A549 (cell line): Measurements from ENCODE around the gene GLT6D1. TPM values are rescaled to one million over a fixed set of nuclear protein-coding genes. Genes with fewer than 3 reads are reported as not detected.

Source experiments
- ATAC-seq, 2 experiments: fragments of 200-7000 bp in 1 of 2; fragments of >200 bp in 1 of 2; cut with Nextera tagmentation in 1 of 2; cut with Tn5 transposase in 1 of 2; 3 replicates each; pipeline versions ENCODE4 v1.8.0 to v1.9.1; 2018 to 2020; ENCODE audit warnings: mild to moderate bottlenecking in 1 of 2, moderate library complexity in 1 of 2
- CTCF ChIA-PET: fragments of 300-600 bp; sonication (Branson Sonifier 250); formaldehyde crosslinking; extraction: SDS; loops from one replicate; lab custom pipeline; 2021; ENCODE audit warnings: antibody characterized with exemption, inconsistent platforms; lab: Yijun Ruan, JAX
- POLR2A ChIA-PET: fragments of 350-600 bp; formaldehyde crosslinking; extraction: SDS; loops from one replicate; lab custom pipeline; 2021; ENCODE audit warnings: antibody characterized with exemption, inconsistent platforms; lab: Yijun Ruan, JAX
- DNase-seq, 2 experiments: peaks; one replicate each; pipeline versions ENCODE4 v3.0.0 to v3.0.0-alpha.2; 2011 to 2016; ENCODE audit warnings: low read depth in 1 of 2, low spot score in 1 of 2
- FAIRE-seq: peaks from 2 replicates; lab custom pipeline; 2011; peaks lifted over from hg19 to GRCh38; lab: Jason Lieb, UNC
- H3K27ac ChIP-seq, 2 experiments: fragments of >200 bp; sonication (Bioruptor Twin); formaldehyde crosslinking; 3 replicates each; pipeline ENCODE4 v1.5.1; 2016 to 2017
- H3K4me1 ChIP-seq: fragments of >200 bp; sonication (Bioruptor Twin); formaldehyde crosslinking; 3 replicates; pipeline ENCODE4 v1.6.1; 2016
- H3K4me2 ChIP-seq: fragments of >200 bp; sonication (Bioruptor Twin); formaldehyde crosslinking; 3 replicates; pipeline ENCODE4 v1.6.1; 2016
- H3K4me3 ChIP-seq: fragments of >200 bp; sonication (Bioruptor Twin); formaldehyde crosslinking; 3 replicates; pipeline ENCODE4 v1.5.1; 2016
- H3K9me3 ChIP-seq: fragments of >200 bp; sonication (Bioruptor Twin); formaldehyde crosslinking; 3 replicates; pipeline ENCODE4 v1.6.1; 2016
- BHLHE40 ChIP-seq: IDR thresholded peaks from 2 replicates; pipeline ENCODE4 v1.6.1; 2012; ENCODE audit warnings: low read depth, low read length, inconsistent platforms
- CBX2 ChIP-seq: fragments of 200-600 bp; sonication (generic); IDR thresholded peaks from 2 replicates; pipeline ENCODE4 v1.6.1; 2016; ENCODE audit warnings: low read depth, mild to moderate bottlenecking, borderline replicate concordance
- CEBPB ChIP-seq, 2 experiments: fragments of >200 bp in 1 of 2; sonication (Bioruptor Twin) in 1 of 2; formaldehyde crosslinking in 1 of 2; IDR thresholded peaks; 2 replicates each; pipeline ENCODE4 v1.6.1; 2012 to 2016
- E2F6 ChIP-seq: IDR thresholded peaks from 2 replicates; pipeline ENCODE4 v1.6.1; 2012; ENCODE audit warnings: low read depth, borderline replicate concordance
- EHMT2 ChIP-seq: fragments of 200-600 bp; sonication (generic); IDR thresholded peaks from 2 replicates; pipeline ENCODE4 v1.6.1; 2016; ENCODE audit warnings: antibody characterized with exemption, low read depth, mild to moderate bottlenecking, moderate library complexity
- FOSB ChIP-seq: fragments of 250-450 bp; sonication (Bioruptor Pico); IDR thresholded peaks from 2 replicates; pipeline ENCODE4 v1.5.0; 2020; ENCODE audit warnings: mild to moderate bottlenecking, moderate library complexity
- FOXS1 ChIP-seq: fragments of 250-450 bp; sonication (Bioruptor Pico); IDR thresholded peaks from 2 replicates; pipeline ENCODE4 v1.5.0; 2020; ENCODE audit warnings: mild to moderate bottlenecking, moderate library complexity
- GATA3 ChIP-seq: IDR thresholded peaks from 2 replicates; pipeline ENCODE4 v1.6.1; 2012; ENCODE audit warnings: borderline replicate concordance
- HDAC2 ChIP-seq: fragments of 200-600 bp; sonication (generic); IDR thresholded peaks from 2 replicates; pipeline ENCODE4 v1.6.1; 2016
- HEYL ChIP-seq: fragments of 250-450 bp; sonication (Bioruptor Pico); IDR thresholded peaks from 2 replicates; pipeline ENCODE4 v1.8.0; 2021; ENCODE audit warnings: mild to moderate bottlenecking, moderate library complexity
- HMGXB4 ChIP-seq: fragments of 250-450 bp; sonication (Bioruptor Pico); IDR thresholded peaks from 2 replicates; pipeline ENCODE4 v1.5.0; 2021; ENCODE audit warnings: mild to moderate bottlenecking, moderate library complexity, borderline replicate concordance
- HOXA7 ChIP-seq: fragments of 250-450 bp; sonication (Bioruptor Pico); IDR thresholded peaks from 2 replicates; pipeline ENCODE4 v1.5.0; 2020; ENCODE audit warnings: mild to moderate bottlenecking, moderate library complexity
- HOXB5 ChIP-seq: fragments of 250-450 bp; sonication (Bioruptor Pico); IDR thresholded peaks from 2 replicates; pipeline ENCODE4 v1.5.0; 2020; ENCODE audit warnings: mild to moderate bottlenecking, moderate library complexity
- KDM1A ChIP-seq: fragments of 200-600 bp; sonication (generic); IDR thresholded peaks from 2 replicates; pipeline ENCODE4 v1.6.1; 2016; ENCODE audit warnings: low read depth, mild to moderate bottlenecking
- KDM5A ChIP-seq: fragments of 200-600 bp; sonication (generic); IDR thresholded peaks from 2 replicates; pipeline ENCODE4 v1.6.1; 2016; ENCODE audit warnings: antibody characterized with exemption, mild to moderate bottlenecking
- MAX ChIP-seq: IDR thresholded peaks from 2 replicates; pipeline ENCODE4 v1.6.1; 2012
- MAZ ChIP-seq: fragments of 150-350 bp; IDR thresholded peaks from 2 replicates; pipeline ENCODE4 v1.6.1; 2014; ENCODE audit warnings: antibody characterized with exemption, low read depth, low read length, borderline replicate concordance
- NFE2L2 ChIP-seq: fragments of 150-350 bp; conservative IDR thresholded peaks from 2 replicates; pipeline ENCODE4 v1.6.1; 2014; ENCODE audit warnings: low read length
- NPAS2 ChIP-seq: fragments of 250-450 bp; sonication (Bioruptor Pico); IDR thresholded peaks from 2 replicates; pipeline ENCODE4 v1.8.0; 2022; ENCODE audit warnings: mild to moderate bottlenecking, moderate library complexity, borderline replicate concordance
- RARB ChIP-seq: fragments of 250-450 bp; sonication (Bioruptor Pico); IDR thresholded peaks from 2 replicates; pipeline ENCODE4 v1.8.0; 2021; ENCODE audit warnings: mild to moderate bottlenecking, moderate library complexity
- RNF2 ChIP-seq: fragments of 200-600 bp; sonication (generic); IDR thresholded peaks from 2 replicates; pipeline ENCODE4 v1.6.1; 2016; ENCODE audit warnings: low read depth, mild to moderate bottlenecking, antibody characterized with exemption, moderate library complexity, borderline replicate concordance
- SMC3 ChIP-seq: fragments of >200 bp; sonication (Bioruptor Twin); formaldehyde crosslinking; IDR thresholded peaks from 3 replicates; pipeline ENCODE4 v1.6.1; 2018; ENCODE audit warnings: inconsistent platforms
- TFCP2L1 ChIP-seq: fragments of 250-450 bp; sonication (Bioruptor Pico); IDR thresholded peaks from 2 replicates; pipeline ENCODE4 v1.5.0; 2021; ENCODE audit warnings: mild to moderate bottlenecking
- ZC3H11A ChIP-seq: fragments of 450-650 bp; IDR thresholded peaks from 2 replicates; pipeline ENCODE4 v1.6.1; 2014; ENCODE audit warnings: antibody characterized with exemption, mild to moderate bottlenecking
- ZNF302 ChIP-seq: fragments of 250-450 bp; sonication (Bioruptor Pico); IDR thresholded peaks from 2 replicates; pipeline ENCODE4 v1.9.0; 2021; ENCODE audit warnings: inconsistent platforms, mild to moderate bottlenecking, moderate library complexity
- ZSCAN20 ChIP-seq: fragments of 250-450 bp; sonication (Bioruptor Pico); IDR thresholded peaks from 2 replicates; pipeline ENCODE4 v1.8.0; 2022; ENCODE audit warnings: mild to moderate bottlenecking, moderate library complexity
- WGBS: methylation state at CpG from one replicate; pipeline ENCODE4 v1.1.6; 2017; ENCODE audit errors: missing lambda C conversion rate; 5-methylcytosine and 5-hydroxymethylcytosine counted together
- polyA plus RNA-seq, 4 experiments: library from polyadenylated mRNA; depleted of rRNA in 3 of 4; stranded (reverse); fragments of >200 nt; fragmentation: RNase III in 1 of 4; extraction: RNeasy Plus Mini Kit Qiagen cat#74134 plus additional on column Dnase treatment in 1 of 4; gene quantifications; 2 replicates in 3 of 4; 3 replicates in 1 of 4; pipeline ENCODE4 v1.2.3, GENCODE V29; 2011 to 2017

GLT6D1 gene
- polyA plus RNA-seq, 2 of the 4 experiments (the other 2 are of a cell fraction): not detected

- POLR2A ChIA-PET: no interaction called here
- ATAC-seq: no peak
- FAIRE-seq: no peak
- Histone ChIP-seq H3K4me2 (no peak overlapping the region), H3K9me3 (no peaks in the 10 kb centered on the region), H3K27ac (no peak overlapping the region), H3K4me3 (no peak overlapping the region), H3K4me1 (no peaks in the 10 kb centered on the region)
- WGBS: 80% methylated on average over 5 of the region's 9 CpGs
- DNase-seq: no peak
- CTCF ChIA-PET: interaction anchor here (0.9 to 1.0 kb wide), 2 partner anchors 14 to 15 kb away, joined by 3 to 4 read pairs; no protein-coding TSS in a partner anchor
- TF ChIP-seq CEBPB (IDR thresholded peaks at IDR 0.05) (no peak), HEYL (CRISPR knock-in tag) (no peak), ZSCAN20 (no peak), NFE2L2 (no peak), ZC3H11A (no peak), FOXS1 (CRISPR knock-in tag) (no peak), E2F6 (no peak), RARB (CRISPR knock-in tag) (no peak), CBX2 (no peak), TFCP2L1 (CRISPR knock-in tag) (no peak)
Measured at GRCh38 chr9:135588371-135588770, 51.0 kb downstream of the GLT6D1 start.

GRCh38 chr9:135587658-135588057 lies 51.7 kb downstream of the GLT6D1 start:
- ChIA-PET CTCF (no interaction called here), POLR2A (no interaction called here)
- ATAC-seq: no peak
- no CpG with 5 or more reads among the region's 7 CpGs for WGBS
- Histone ChIP-seq H3K9me3 (no peaks in the 10 kb centered on the region), H3K4me2 (no peak overlapping the region), H3K27ac (no peak overlapping the region), H3K4me1 (no peaks in the 10 kb centered on the region), H3K4me3 (no peak overlapping the region)
- no peak for DNase-seq
- no peak for FAIRE-seq
- no peak for TF ChIP-seq MAZ
- no peak for TF ChIP-seq RARB (CRISPR knock-in tag)
- TF ChIP-seq KDM1A: no peak
- TF ChIP-seq EHMT2: no peak
- no peak for TF ChIP-seq FOSB (CRISPR knock-in tag)
- no peak for TF ChIP-seq BHLHE40
- no peak for TF ChIP-seq NPAS2 (CRISPR knock-in tag)
- no peak for TF ChIP-seq E2F6
- no peak for TF ChIP-seq RNF2
- TF ChIP-seq HDAC2: no peak
- TF ChIP-seq KDM5A: no peak
- no peak for TF ChIP-seq HMGXB4
- no peak for TF ChIP-seq MAX
- TF ChIP-seq ZNF302 (CRISPR knock-in tag): no peak
- no peak for TF ChIP-seq HOXB5 (CRISPR knock-in tag)
- TF ChIP-seq SMC3: no peak
- TF ChIP-seq HOXA7 (CRISPR knock-in tag): no peak
- no peak for TF ChIP-seq GATA3
